Effector CD4-positive, alpha-beta T cell (primary cell): ENCODE measurements around the gene TMEM72.

ENCODE experiments used
- DNase-seq: peaks from one replicate; pipeline ENCODE4 v3.0.0-alpha.2; 2020

TMEM72 gene

GRCh38 chr10:44921061-44921460 is 9.9 kb downstream of the TMEM72 start:
- DNase-seq = no peak

DNA sequence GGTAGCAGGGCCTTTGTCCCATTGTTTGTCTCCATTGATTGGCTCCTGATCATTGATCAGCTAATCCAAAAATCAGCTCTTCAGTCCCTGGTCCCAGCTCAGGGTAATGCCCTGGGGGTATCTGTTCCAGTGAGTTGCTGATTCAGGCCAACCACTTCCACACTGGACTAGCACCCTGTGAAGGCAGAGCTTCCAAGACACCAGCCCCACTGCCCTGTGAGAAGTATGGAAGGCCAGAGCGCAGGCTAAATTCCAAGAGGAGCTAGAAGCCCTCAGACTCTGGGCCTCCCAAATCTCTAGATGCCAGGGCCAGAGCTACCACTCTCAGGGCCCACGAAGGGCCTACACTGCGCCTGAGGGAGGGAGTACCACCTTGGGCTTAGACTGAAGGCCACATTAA is 10.4 kb downstream of the TMEM72 start:
- DNase-seq = no peak

- DNase-seq = no peak
These were observed 10.9 kb downstream of the TMEM72 start for GRCh38 chr10:44922021-44922420.

DNA sequence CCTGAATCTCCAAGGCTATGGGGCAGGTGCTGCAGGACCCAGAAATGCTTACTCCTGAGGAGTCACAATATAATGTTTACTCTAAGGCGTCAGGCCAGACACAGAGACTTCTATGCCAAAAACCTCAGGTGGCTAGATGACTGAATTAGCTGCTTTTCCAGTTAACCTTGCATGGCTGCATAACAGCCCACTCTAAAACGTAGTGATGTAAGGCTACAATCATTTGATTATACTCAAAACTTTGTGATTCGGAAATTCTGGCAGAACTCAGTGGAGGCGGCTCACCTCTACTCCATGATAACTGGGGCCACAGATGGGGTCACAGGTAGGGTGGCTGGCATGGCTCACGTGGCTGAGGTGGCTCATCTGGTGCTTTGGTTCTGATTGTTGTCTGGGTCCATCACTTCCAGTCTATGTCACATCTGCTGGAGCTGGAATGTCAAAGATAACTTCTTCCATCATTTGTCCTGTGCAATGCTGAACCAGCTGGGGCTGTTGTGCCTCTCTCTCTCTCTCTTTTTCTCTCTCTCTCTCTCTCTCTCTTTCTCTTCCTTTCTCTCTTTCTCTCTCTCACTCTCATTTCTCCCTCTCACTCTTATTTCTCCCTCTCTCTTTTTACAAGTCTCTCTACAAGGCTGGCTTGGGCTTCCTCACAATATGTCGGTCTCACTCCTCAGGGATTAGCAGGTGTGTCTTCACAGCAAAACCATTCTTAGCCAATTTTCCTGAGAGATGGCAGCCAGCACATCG is 11.8 kb downstream of the TMEM72 start:
- no peak for DNase-seq

DNA sequence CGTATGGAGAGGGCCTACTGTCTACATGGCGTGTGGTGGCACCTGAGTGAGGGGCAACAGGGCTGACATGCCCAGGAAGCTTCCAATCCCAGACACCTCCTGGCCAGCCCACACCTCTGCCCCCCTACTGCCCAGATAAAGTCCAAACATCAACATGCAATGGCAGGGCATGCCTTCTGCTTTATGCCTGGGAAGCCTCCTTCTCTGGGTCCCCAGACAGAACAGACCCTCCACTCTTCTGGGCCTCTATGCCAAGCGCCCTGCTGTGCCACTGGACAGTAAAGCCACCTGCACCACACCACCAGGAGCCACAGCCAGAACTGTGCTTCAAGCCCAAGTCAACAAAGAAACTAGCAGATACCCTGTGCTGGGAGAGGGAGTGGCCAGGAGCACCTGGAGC is 12.5 kb downstream of the TMEM72 start:
- no peak for DNase-seq

GRCh38 chr10:44924261-44925040 is 13.3 kb downstream of the TMEM72 start:
- DNase-seq = no peak

GRCh38 chr10:44925224-44925623 is 14.1 kb downstream of the TMEM72 start:
- DNase-seq = no peak

- DNase-seq = no peak
These were observed 14.9 kb downstream of the TMEM72 start for GRCh38 chr10:44925811-44926750.

GRCh38 chr10:44926751-44927351 is 15.7 kb downstream of the TMEM72 start:
- DNase-seq = no peak

- no peak for DNase-seq
These were observed 16.2 kb downstream of the TMEM72 start for GRCh38 chr10:44927352-44927751.

GRCh38 chr10:44928462-44928861 is 17.3 kb downstream of the TMEM72 start:
- no peak for DNase-seq

DNA sequence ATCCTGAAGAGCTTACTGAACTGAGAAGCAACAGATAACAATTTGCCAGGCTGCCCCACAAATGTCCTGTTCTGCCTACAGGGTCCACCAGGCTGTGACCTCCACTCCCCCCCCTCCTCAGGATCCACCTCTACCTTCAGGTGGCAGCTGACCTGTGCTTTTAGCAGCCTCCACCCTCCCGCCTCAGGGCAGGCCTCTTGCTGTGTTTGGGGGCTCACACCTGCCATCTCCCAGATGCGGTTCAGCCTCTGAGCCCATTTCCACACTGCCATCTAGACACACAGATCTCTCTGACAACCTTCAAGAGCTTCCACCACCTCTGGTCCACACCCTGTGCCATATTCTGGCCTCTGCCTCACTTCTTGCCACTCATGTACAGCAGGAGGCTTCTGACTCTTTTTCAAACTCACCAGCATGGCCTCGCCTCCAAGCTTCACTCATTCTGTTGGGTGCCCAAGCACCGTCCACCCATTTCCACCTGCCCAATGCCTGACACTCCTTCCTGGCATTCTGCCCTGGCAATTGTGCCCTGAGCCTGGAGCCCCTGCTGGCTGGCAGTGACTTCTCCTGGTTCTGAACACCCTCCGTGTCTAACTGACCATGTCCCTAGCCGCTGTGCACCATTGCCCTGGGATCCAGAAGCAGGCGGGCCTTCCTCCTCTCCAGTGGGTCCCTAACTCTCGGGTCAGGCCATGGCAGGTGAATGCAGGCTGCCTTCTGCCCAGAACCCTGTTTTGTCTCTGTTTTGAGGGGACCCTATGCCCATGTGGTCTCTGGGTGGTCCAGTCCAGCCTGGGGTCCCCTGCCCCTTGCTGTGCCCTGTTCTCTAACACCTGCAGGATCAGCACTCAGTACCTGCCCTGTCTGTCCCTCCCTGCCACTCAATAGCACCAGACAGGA is 18.5 kb downstream of the TMEM72 start:
- DNase-seq = no peak

DNA sequence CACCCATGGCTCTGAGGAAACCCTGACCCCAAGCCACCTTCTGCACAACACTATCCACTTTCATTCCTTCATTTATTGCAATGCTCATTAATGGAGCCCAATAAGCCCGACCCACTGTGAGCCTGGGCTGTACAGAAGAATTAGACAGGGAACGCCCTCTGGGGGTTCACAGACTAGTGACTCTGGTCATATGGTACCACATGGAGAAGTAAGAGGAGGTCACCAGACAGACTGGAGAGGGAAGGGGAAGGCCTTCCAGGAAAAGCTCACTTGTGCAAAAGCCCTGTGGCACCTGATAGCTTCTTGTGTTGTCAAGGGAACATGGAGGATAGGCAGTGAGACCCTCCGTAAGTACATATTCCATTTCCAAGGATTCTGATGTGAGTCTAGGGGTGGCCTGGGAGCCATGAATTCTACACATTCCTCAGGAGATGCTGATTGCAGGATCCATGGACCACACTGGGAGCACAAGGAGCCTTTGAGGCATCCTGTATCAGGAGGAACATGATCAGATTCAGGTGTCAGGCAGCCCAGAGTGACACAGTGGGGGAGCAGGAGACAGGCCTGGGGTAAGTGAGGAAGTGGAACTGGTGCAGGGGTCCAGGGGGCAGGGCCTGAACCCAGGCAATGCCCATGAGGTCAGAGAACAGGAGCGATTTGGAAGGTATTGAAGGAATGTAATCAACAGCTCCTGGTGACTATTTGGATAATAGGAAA is 19.9 kb downstream of the TMEM72 start:
- DNase-seq = no peak

GRCh38 chr10:44931621-44932516 is 20.7 kb downstream of the TMEM72 start:
- DNase-seq = no peak

DNA sequence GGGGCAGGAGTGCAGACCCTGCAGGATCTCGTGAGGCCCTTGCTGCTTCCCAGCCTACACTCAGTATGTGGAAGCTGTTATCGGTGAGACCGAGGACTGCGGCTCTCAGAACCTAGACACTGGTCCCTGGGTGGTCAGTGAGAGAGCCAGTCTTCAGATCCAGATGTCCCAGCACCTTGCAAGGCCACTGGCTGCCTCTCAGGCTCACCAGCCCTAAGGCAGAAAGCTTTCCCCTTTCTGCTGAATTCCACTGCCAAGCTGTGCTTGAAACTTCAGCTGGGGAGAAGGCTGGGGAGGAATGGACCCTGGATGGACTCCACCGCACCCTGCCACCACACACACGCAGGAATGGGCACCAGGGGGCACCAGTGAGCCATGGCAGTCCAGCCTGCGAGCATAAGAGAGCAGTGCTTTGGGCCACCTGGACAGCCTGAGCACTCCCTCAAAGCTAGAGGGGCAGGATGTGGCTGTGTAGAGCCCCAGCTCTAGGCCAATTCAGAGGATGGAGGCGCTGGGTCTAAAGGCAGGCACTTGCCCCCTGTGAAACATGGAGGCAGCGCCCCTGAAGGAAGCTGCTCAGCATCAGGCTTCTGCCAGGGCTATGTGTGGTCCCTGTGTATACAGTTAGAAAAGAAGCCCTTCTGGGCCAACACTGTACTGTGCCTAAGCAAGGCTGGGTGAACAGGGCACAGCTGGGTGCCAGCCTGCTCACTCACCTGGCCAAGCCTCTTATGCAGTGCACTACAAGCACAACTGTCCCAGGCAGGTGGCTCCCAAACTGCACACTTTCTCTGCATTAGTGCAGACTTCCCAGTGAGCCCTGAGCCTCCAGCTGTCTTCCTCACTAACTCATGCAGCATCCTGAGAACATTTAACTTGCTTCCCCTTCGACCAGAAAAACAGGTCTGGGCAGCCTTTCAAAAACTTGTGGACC is 21.6 kb downstream of the TMEM72 start:
- DNase-seq = peak; percentile 74

DNA sequence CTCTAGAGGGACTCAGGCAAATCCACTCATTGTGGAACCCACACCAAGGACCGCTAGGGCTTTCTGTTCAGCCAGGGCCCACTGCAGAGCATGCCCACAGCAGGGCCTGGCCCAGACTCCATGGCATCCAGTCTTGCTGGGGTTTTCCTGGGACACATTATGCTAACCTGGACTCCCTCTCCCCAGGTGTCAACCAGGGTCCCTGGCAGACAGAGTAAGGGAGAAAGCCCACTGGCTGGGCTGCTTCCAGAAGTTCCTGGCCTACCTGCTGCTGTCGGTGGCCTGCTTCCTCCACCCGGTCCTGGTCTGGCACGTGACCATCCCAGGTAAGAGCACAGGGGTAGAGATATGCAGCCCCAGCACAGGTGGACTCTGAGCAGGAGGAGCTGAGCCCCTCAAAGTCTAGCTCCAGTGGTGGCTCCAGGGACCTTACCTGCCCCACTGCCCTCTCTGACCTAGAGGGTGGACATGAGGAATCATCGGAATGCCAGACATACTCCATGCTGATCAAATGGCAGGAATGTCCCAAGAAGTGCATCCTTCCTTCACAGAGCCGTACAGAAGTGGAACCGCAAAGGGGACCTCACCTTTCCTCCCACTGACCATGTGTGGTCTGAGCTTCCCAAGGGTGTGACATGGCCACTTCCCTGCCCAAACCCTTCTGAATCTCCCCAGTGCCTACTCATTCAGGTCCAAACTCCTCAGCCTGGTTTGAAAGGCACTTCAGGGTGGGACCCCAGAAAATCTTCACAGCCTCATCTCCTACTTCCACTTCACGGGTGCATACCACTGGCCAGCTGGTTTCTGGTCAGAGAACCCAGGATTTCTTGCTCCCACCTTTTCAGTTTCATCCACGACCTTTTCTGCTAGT is 22.5 kb downstream of the TMEM72 start:
- no peak for DNase-seq

GRCh38 chr10:44934416-44935200 is 23.5 kb downstream of the TMEM72 start:
- no peak for DNase-seq
